Keratinocyte (primary cell): ENCODE data around the gene PGM2L1. TPM values are rescaled to one million over a fixed set of nuclear protein-coding genes. Genes with fewer than 3 reads are reported as not detected.

Experiments
- DNase-seq: peaks from one replicate; pipeline ENCODE4 v3.0.0-alpha.2; 2011; ENCODE audit warnings: low read depth, missing footprints, low spot score
- FAIRE-seq: peaks from 2 replicates; lab custom pipeline; 2011; peaks lifted over from hg19 to GRCh38; lab: Jason Lieb, UNC
- H2AFZ ChIP-seq: 2 replicates; pipeline ENCODE4 v1.6.0; 2012; ENCODE audit warnings: low read length, control low read depth, inconsistent platforms; ENCODE audit not compliant: control insufficient read depth
- H3K27ac ChIP-seq: 2 replicates; pipeline ENCODE4 v1.5.1; 2011; ENCODE audit warnings: low read length; ENCODE audit not compliant: control insufficient read depth, insufficient read depth
- H3K27me3 ChIP-seq: 3 replicates; pipeline ENCODE4 v1.6.0; 2011; ENCODE audit warnings: low read length; ENCODE audit not compliant: control insufficient read depth, insufficient read depth; ENCODE audit errors: extremely low read depth
- H3K36me3 ChIP-seq, 2 experiments: 2 replicates in 1 of 2; 3 replicates in 1 of 2; pipeline ENCODE4 v1.5.1; 2011; ENCODE audit warnings: low read length in 2 of 2, mild to moderate bottlenecking in 1 of 2; ENCODE audit not compliant: control insufficient read depth in 2 of 2, insufficient read depth in 2 of 2; ENCODE audit errors: extremely low read depth in 1 of 2
- H3K4me1 ChIP-seq: 3 replicates; pipeline ENCODE4 v1.5.1; 2011; ENCODE audit warnings: low read length; ENCODE audit not compliant: control insufficient read depth, insufficient read depth; ENCODE audit errors: extremely low read depth
- H3K4me2 ChIP-seq: 3 replicates; pipeline ENCODE4 v1.6.0; 2011; ENCODE audit warnings: low read depth, low read length; ENCODE audit not compliant: control insufficient read depth, insufficient read depth; ENCODE audit errors: extremely low read depth
- H3K4me3 ChIP-seq, 3 experiments: fragments of 200-600 bp in 1 of 3; sonication (generic) in 1 of 3; 2 replicates in 2 of 3; 3 replicates in 1 of 3; pipeline ENCODE4 v1.5.1; 2011 to 2016; ENCODE audit warnings: low read length in 3 of 3, mild to moderate bottlenecking in 3 of 3, control low read depth in 2 of 3, inconsistent platforms in 1 of 3, low read depth in 1 of 3, mixed read lengths in 1 of 3, mixed run types in 1 of 3, moderate library complexity in 1 of 3; ENCODE audit not compliant: control insufficient read depth in 2 of 3, insufficient read depth in 2 of 3; ENCODE audit errors: extremely low read depth in 1 of 3
- H3K79me2 ChIP-seq: 2 replicates; pipeline ENCODE4 v1.6.0; 2012; ENCODE audit warnings: low read length; ENCODE audit not compliant: control insufficient read depth, insufficient read depth
- H3K9ac ChIP-seq: 3 replicates; pipeline ENCODE4 v1.6.0; 2011; ENCODE audit warnings: low read length; ENCODE audit not compliant: control insufficient read depth, insufficient read depth; ENCODE audit errors: extremely low read depth
- H3K9me1 ChIP-seq: 3 replicates; pipeline ENCODE4 v1.6.0; 2011; ENCODE audit warnings: low read length; ENCODE audit not compliant: control insufficient read depth, insufficient read depth; ENCODE audit errors: extremely low read depth
- H3K9me3 ChIP-seq: 2 replicates; pipeline ENCODE4 v1.5.1; 2012; ENCODE audit warnings: low read depth, low read length; ENCODE audit not compliant: control insufficient read depth
- H4K20me1 ChIP-seq: 3 replicates; pipeline ENCODE4 v1.6.0; 2011; ENCODE audit warnings: low read length; ENCODE audit not compliant: control insufficient read depth, insufficient read depth; ENCODE audit errors: extremely low read depth
- CTCF ChIP-seq, 3 experiments: IDR thresholded peaks in 1 of 3; conservative IDR thresholded peaks in 1 of 3; optimal IDR thresholded peaks in 1 of 3; 2 replicates in 2 of 3; 3 replicates in 1 of 3; pipeline versions ENCODE3 to v1.5.1; 2011; ENCODE audit warnings: low read length in 3 of 3, mild to moderate bottlenecking in 3 of 3, moderate library complexity in 2 of 3, control low read depth in 1 of 3, inconsistent platforms in 1 of 3; ENCODE audit not compliant: insufficient read depth in 2 of 3; ENCODE audit errors: extremely low read depth in 1 of 3
- EZH2 ChIP-seq: IDR thresholded peaks from one replicate; pipeline ENCODE4 v1.6.1; 2012; ENCODE audit warnings: inconsistent platforms, mild to moderate bottlenecking, low read length, moderate library complexity
- dilution Hi-C: fragments of 300-500 bp; cut with MboI; formaldehyde crosslinking; loops from one replicate; pipeline ENCODE4 v1.7.0; 2020; ENCODE audit warnings: low sequenced_read_pairs; ENCODE audit not compliant: extremely low pct_ligation_motif_present
- polyA plus RNA-seq, 5 experiments: library from polyadenylated mRNA; depleted of rRNA in 3 of 5; stranded (reverse) in 3 of 5; stranded (forward) in 1 of 5; unstranded in 1 of 5; fragments of >200 nt; gene quantifications; 1 replicate in 1 of 5; 2 replicates in 3 of 5; 3 replicates in 1 of 5; pipeline versions ENCODE4 v1.2.1 to v1.2.3, GENCODE V29; 2011 to 2012; ENCODE audit warnings: missing spikeins in 2 of 5, low read depth in 1 of 5, low replicate concordance in 1 of 5

Gene PGM2L1
- polyA plus RNA-seq, 1 donor (not counting 4 experiments of a cell fraction or from before 2014, with no cell fraction given): 3.1 TPM

GRCh38 chr11:74373382-74373781, 24.9 kb downstream of the PGM2L1 start:
- dilution Hi-C loops: no loop called here
- H3K79me2 ChIP-seq: no peaks in the 10 kb centered on the region
- no peak overlapping the region for H2AFZ ChIP-seq
- H3K27ac ChIP-seq: no peak overlapping the region
- DNase-seq (no peak), FAIRE-seq (no peak)
- peaks cover 0 to 2% of the 10 kb centered on the region in 2 experiments for H3K36me3 ChIP-seq
- H3K4me2 ChIP-seq: no peak overlapping the region
- TF ChIP-seq EZH2 (no peak), CTCF (optimal IDR thresholded peaks at IDR 0.05 in 1 of 3, IDR thresholded peaks at IDR 0.05 in 1 of 3, conservative IDR thresholded peaks at IDR 0.05 in 1 of 3; ENCODE audit: extremely low read depth in 1 of 3, insufficient read depth in 2 of 3, low read length in 3 of 3) (no peak)
- no peaks in the 10 kb centered on the region for H3K27me3 ChIP-seq
- no peaks in the 10 kb centered on the region for H3K9me3 ChIP-seq
- no peak overlapping the region for H3K9ac ChIP-seq
- H3K4me3 ChIP-seq: no peak overlapping the region
- H3K9me1 ChIP-seq: no peaks in the 10 kb centered on the region
- H3K4me1 ChIP-seq: peaks cover 7% of the 10 kb centered on the region
- H4K20me1 ChIP-seq: no peaks in the 10 kb centered on the region

- Histone ChIP-seq H3K27ac (no peak overlapping the region), H4K20me1 (no peaks in the 10 kb centered on the region), H3K4me3 (no peak overlapping the region), H2AFZ (peak overlapping the region; percentile 10), H3K4me1 (peaks cover 7% of the 10 kb centered on the region), H3K27me3 (no peaks in the 10 kb centered on the region), H3K9ac (no peak overlapping the region), H3K36me3 (peaks cover 0 to 2% of the 10 kb centered on the region in 2 experiments), H3K9me1 (no peaks in the 10 kb centered on the region), H3K79me2 (no peaks in the 10 kb centered on the region), H3K4me2 (no peak overlapping the region), H3K9me3 (no peaks in the 10 kb centered on the region)
- FAIRE-seq (peak; percentile 78), DNase-seq (peak; percentile 13)
- dilution Hi-C loops: no loop called here
- no peak for TF ChIP-seq CTCF (optimal IDR thresholded peaks at IDR 0.05 in 1 of 3, IDR thresholded peaks at IDR 0.05 in 1 of 3, conservative IDR thresholded peaks at IDR 0.05 in 1 of 3; ENCODE audit: extremely low read depth in 1 of 3, insufficient read depth in 2 of 3, low read length in 3 of 3)
- TF ChIP-seq EZH2: no peak
These were observed 26.8 kb downstream of the PGM2L1 start for GRCh38 chr11:74371269-74372052.
